PFSK-1 (cell line): Measurements from ENCODE around the gene ELMO1.

Experiments
- FOXP2 ChIP-seq: optimal IDR thresholded peaks from 2 replicates; pipeline ENCODE3; 2011; ENCODE audit warnings: borderline replicate concordance, control low read depth, inconsistent platforms; ENCODE audit not compliant: insufficient read depth; ENCODE audit errors: extremely low read length, extremely low read depth
- POLR2AphosphoS5 ChIP-seq: IDR thresholded peaks from 2 replicates; pipeline ENCODE4 v1.6.1; 2012; ENCODE audit warnings: low read depth, mild to moderate bottlenecking, control low read depth, low read length, moderate library complexity
- SIN3A ChIP-seq: IDR thresholded peaks from 2 replicates; pipeline ENCODE4 v1.6.1; 2012; ENCODE audit warnings: mild to moderate bottlenecking, low read length, moderate library complexity, borderline replicate concordance; ENCODE audit not compliant: insufficient read depth
- TAF1 ChIP-seq: IDR thresholded peaks from 2 replicates; pipeline ENCODE4 v1.6.1; 2012; ENCODE audit warnings: low read length, control low read depth, borderline replicate concordance; ENCODE audit not compliant: insufficient read depth
- TF ChIP-seq, protein P1 (sequence below), 2 experiments: IDR thresholded peaks; 2 replicates each; pipeline versions ENCODE4 v1.6.1 to v1.8.0; 2011 to 2012; ENCODE audit warnings: low read depth in 2 of 2, low read length in 2 of 2, control low read depth in 1 of 2, inconsistent platforms in 1 of 2, mild to moderate bottlenecking in 1 of 2, moderate library complexity in 1 of 2; ENCODE audit not compliant: insufficient read depth in 1 of 2

ELMO1 gene

DNA sequence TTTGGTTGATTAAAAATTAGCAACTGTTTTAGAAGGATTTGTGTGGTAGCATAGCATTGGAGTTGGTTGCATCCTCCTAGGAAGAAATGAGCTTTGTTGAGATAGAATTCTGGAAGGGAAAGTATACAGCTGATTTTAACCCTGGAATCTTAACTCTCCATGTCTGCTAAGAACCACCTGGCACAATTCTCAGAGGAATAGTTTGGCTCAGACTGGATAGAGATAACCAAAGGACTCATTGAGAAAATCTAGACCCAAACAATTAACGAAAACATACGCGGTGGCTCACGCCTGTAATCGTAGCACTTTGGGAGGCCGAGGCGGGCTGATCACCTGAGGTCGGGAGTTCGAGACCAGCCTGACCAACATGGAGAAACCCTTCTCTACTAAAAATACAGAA is 625.3 kb downstream of the ELMO1 start:
- TF ChIP-seq SIN3A: no peak
- TF ChIP-seq TAF1: no peak
- TF ChIP-seq, protein P1, sequence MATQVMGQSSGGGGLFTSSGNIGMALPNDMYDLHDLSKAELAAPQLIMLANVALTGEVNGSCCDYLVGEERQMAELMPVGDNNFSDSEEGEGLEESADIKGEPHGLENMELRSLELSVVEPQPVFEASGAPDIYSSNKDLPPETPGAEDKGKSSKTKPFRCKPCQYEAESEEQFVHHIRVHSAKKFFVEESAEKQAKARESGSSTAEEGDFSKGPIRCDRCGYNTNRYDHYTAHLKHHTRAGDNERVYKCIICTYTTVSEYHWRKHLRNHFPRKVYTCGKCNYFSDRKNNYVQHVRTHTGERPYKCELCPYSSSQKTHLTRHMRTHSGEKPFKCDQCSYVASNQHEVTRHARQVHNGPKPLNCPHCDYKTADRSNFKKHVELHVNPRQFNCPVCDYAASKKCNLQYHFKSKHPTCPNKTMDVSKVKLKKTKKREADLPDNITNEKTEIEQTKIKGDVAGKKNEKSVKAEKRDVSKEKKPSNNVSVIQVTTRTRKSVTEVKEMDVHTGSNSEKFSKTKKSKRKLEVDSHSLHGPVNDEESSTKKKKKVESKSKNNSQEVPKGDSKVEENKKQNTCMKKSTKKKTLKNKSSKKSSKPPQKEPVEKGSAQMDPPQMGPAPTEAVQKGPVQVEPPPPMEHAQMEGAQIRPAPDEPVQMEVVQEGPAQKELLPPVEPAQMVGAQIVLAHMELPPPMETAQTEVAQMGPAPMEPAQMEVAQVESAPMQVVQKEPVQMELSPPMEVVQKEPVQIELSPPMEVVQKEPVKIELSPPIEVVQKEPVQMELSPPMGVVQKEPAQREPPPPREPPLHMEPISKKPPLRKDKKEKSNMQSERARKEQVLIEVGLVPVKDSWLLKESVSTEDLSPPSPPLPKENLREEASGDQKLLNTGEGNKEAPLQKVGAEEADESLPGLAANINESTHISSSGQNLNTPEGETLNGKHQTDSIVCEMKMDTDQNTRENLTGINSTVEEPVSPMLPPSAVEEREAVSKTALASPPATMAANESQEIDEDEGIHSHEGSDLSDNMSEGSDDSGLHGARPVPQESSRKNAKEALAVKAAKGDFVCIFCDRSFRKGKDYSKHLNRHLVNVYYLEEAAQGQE (IDR thresholded peaks at IDR 0.05; ENCODE audit: insufficient read depth in 1 of 2, low read depth in 2 of 2, low read length in 2 of 2): no peak
- TF ChIP-seq POLR2AphosphoS5: no peak
- no peak for TF ChIP-seq FOXP2

DNA sequence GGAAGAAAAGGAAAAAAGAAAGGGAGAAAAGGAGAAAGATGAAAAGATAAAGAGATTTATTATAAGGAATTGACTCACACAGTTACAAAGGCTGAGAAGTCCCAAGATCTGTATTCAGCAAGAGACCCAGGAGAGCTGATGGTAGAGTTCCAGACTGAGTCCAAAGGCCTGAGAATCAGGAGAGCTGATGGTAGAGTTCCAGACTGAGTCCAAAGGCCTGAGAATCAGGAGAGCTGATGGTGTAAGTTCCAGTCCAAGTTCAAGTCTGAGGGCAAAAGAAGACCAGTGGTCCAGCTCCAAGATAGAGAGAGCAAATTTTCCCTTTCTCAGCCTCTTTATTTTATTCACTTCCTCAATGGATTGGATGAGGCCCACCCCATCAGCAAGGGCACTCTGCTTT is 627.0 kb downstream of the ELMO1 start:
- TF ChIP-seq FOXP2 (no peak), POLR2AphosphoS5 (no peak), SIN3A (no peak), TAF1 (no peak)
- TF ChIP-seq, protein P1 (IDR thresholded peaks at IDR 0.05; ENCODE audit: insufficient read depth in 1 of 2, low read depth in 2 of 2, low read length in 2 of 2): no peak

DNA sequence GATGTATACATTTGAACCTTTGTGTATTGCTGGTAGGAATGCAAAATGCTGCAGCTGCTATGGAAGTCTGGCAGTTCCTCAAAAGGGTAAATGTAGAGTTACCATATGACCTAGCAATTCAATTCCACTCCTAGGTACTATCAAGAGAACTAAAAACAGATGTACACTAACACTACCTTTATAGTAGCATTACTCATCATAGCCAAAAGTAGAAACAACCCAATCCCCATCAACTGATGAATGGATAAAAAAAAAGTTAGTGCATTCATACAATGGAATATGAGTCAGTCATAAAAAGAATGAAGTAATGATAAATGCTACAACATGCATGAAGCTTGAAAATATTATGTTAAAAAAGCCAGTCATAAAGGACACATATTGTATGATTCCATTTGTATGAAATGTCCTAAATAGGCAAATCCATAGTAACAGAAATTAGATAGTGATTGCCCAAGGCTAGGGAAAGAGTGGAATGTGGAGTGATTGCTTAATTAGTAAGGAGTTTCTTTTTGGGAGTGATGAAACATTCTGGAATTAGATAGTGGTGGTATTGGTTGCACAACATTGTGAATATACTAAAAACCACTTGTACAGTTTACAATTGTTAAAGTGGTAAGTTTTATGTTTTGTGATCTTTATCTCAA is 628.0 kb downstream of the ELMO1 start:
- TF ChIP-seq, protein P1 (IDR thresholded peaks at IDR 0.05; ENCODE audit: insufficient read depth in 1 of 2, low read depth in 2 of 2, low read length in 2 of 2): no peak
- TF ChIP-seq POLR2AphosphoS5 (no peak), FOXP2 (no peak), TAF1 (no peak)

DNA sequence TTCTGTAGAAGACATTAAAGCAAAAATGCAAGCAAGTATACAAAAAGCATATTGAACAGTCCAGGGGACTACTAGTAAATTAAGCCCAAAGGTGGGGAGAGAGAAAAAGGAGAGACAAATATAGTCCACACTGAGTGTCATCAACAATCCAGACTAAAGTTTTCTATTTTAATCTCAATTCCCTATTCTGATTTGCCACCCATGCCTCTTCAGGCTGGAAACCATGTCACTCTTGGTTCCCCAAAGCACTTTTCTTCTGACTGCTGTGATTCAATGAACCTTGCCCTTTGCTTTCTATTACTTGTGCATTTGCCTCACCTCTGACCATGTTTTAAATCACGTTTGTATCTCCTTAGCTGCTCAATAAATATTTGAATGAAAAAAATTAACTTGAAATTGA is 629.0 kb downstream of the ELMO1 start:
- TF ChIP-seq TAF1 (no peak), SIN3A (no peak), FOXP2 (no peak), POLR2AphosphoS5 (no peak)
- TF ChIP-seq, protein P1 (IDR thresholded peaks at IDR 0.05; ENCODE audit: insufficient read depth in 1 of 2, low read depth in 2 of 2, low read length in 2 of 2): no peak

DNA sequence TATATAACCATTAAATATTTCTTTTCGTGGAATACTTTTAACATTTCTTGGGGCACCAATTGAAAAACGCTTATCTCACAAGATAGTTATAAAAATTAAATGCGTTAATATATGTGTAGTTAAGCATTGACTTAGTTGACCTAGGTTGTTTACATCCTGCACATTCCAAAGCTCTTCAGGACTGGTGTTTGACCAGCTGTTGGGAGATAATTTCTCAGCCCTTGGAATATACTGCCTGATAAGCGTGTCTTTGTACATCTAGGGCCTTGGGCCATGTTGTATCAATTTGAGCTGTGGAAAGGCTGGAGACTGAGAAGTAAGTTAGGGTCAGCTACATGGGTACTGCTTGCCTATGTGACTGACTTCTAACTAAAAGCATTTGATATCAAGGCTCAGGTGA is 634.4 kb downstream of the ELMO1 start:
- TF ChIP-seq, protein P1 (IDR thresholded peaks at IDR 0.05; ENCODE audit: insufficient read depth in 1 of 2, low read depth in 2 of 2, low read length in 2 of 2): no peak
- TF ChIP-seq POLR2AphosphoS5 (no peak), FOXP2 (no peak), TAF1 (no peak), SIN3A (no peak)
